ENCODE results near the gene SLC31A1. TPM values are rescaled to one million over a fixed set of nuclear protein-coding genes. Genes with fewer than 3 reads are reported as not detected.

Gene SLC31A1
- total RNA-seq, 1 donor, result 45.2 TPM

GRCh38 chr9:113310538-113310937 is 89.2 kb downstream of the SLC31A1 start:
- TF ChIP-seq CTCF (IDR thresholded peaks at IDR 0.05; ENCODE audit: extremely low read depth, low read depth, low read length), result no peak
- no peaks in the 10 kb centered on the region for H3K27me3 ChIP-seq (ENCODE audit: insufficient read depth, low read length)
- H3K4me1 ChIP-seq (ENCODE audit: insufficient read depth, low read length), result no peaks in the 10 kb centered on the region
- no peaks in the 10 kb centered on the region for H3K36me3 ChIP-seq (ENCODE audit: insufficient read depth, low read length)
- H2AFZ ChIP-seq (ENCODE audit: low read length), result no peak overlapping the region
- no peak for DNase-seq (ENCODE audit: insufficient read length, low spot score, missing footprints)
- H3K27ac ChIP-seq (ENCODE audit: low read depth, low read length), result no peak overlapping the region
- H3K79me2 ChIP-seq (ENCODE audit: insufficient read depth, low read length), result no peaks in the 10 kb centered on the region
- no peak overlapping the region for H3K4me2 ChIP-seq (ENCODE audit: insufficient read depth, low read length)
- H3K9me3 ChIP-seq (ENCODE audit: low read depth, low read length), result no peaks in the 10 kb centered on the region
- H3K4me3 ChIP-seq (ENCODE audit: insufficient read depth, low read length), result no peak overlapping the region
- no peaks in the 10 kb centered on the region for H4K20me1 ChIP-seq (ENCODE audit: insufficient read depth, low read length)

- H3K4me3 ChIP-seq (ENCODE audit: insufficient read depth, low read length), result no peak overlapping the region
- no peak overlapping the region for H2AFZ ChIP-seq (ENCODE audit: low read length)
- no peaks in the 10 kb centered on the region for H3K27me3 ChIP-seq (ENCODE audit: insufficient read depth, low read length)
- H3K4me2 ChIP-seq (ENCODE audit: insufficient read depth, low read length), result no peak overlapping the region
- no peaks in the 10 kb centered on the region for H3K9me3 ChIP-seq (ENCODE audit: low read depth, low read length)
- no peaks in the 10 kb centered on the region for H4K20me1 ChIP-seq (ENCODE audit: insufficient read depth, low read length)
- H3K36me3 ChIP-seq (ENCODE audit: insufficient read depth, low read length), result no peaks in the 10 kb centered on the region
- TF ChIP-seq CTCF (IDR thresholded peaks at IDR 0.05; ENCODE audit: extremely low read depth, low read depth, low read length), result no peak
- no peak for DNase-seq (ENCODE audit: insufficient read length, low spot score, missing footprints)
- H3K4me1 ChIP-seq (ENCODE audit: insufficient read depth, low read length), result no peaks in the 10 kb centered on the region
- H3K27ac ChIP-seq (ENCODE audit: low read depth, low read length), result no peak overlapping the region
- H3K79me2 ChIP-seq (ENCODE audit: insufficient read depth, low read length), result no peaks in the 10 kb centered on the region
Measured at GRCh38 chr9:113311961-113312360, 90.6 kb downstream of the SLC31A1 start.

- Histone ChIP-seq H3K79me2 (ENCODE audit: insufficient read depth, low read length) (no peaks in the 10 kb centered on the region), H3K4me3 (ENCODE audit: insufficient read depth, low read length) (no peak overlapping the region), H4K20me1 (ENCODE audit: insufficient read depth, low read length) (no peaks in the 10 kb centered on the region), H3K4me2 (ENCODE audit: insufficient read depth, low read length) (no peak overlapping the region), H2AFZ (ENCODE audit: low read length) (no peak overlapping the region), H3K4me1 (ENCODE audit: insufficient read depth, low read length) (no peaks in the 10 kb centered on the region), H3K27ac (ENCODE audit: low read depth, low read length) (no peak overlapping the region), H3K9me3 (ENCODE audit: low read depth, low read length) (no peaks in the 10 kb centered on the region), H3K27me3 (ENCODE audit: insufficient read depth, low read length) (no peaks in the 10 kb centered on the region), H3K36me3 (ENCODE audit: insufficient read depth, low read length) (no peaks in the 10 kb centered on the region)
- no peak for DNase-seq (ENCODE audit: insufficient read length, low spot score, missing footprints)
- no peak for TF ChIP-seq CTCF (IDR thresholded peaks at IDR 0.05; ENCODE audit: extremely low read depth, low read depth, low read length)
Measured at GRCh38 chr9:113313261-113313660, 91.9 kb downstream of the SLC31A1 start.

Other genes with a start within 250 kb of the SLC31A1 start
- 7.2 and 7.7 TPM in 2 replicates for gene ZNF883, start 209.4 kb upstream of the SLC31A1 start, total RNA-seq
- gene ZFP37, start 164.8 kb upstream of the SLC31A1 start, total RNA-seq, result 3.2 and 3.3 TPM in 2 replicates
- 23.0 and 24.6 TPM in 2 replicates for gene SLC31A2, start 70.5 kb upstream of the SLC31A1 start, total RNA-seq
- gene FKBP15, start 267 bp upstream of the SLC31A1 start, total RNA-seq, result 29.8 and 31.8 TPM in 2 replicates
- gene CDC26, start 54.0 kb downstream of the SLC31A1 start, total RNA-seq, result 20.9 and 27.9 TPM in 2 replicates
- 18.1 and 21.8 TPM in 2 replicates for gene PRPF4, start 54.1 kb downstream of the SLC31A1 start, total RNA-seq
- gene RNF183, start 81.8 kb downstream of the SLC31A1 start, total RNA-seq, result not detected in 2 replicates
- 1.4 and 2.4 TPM in 2 replicates for gene WDR31, start 118.7 kb downstream of the SLC31A1 start, total RNA-seq
- gene BSPRY, start 128.0 kb downstream of the SLC31A1 start, total RNA-seq, result not detected in 2 replicates
- gene HDHD3, start 155.4 kb downstream of the SLC31A1 start, total RNA-seq, result 7.2 and 15.6 TPM in 2 replicates
- gene ALAD, start 179.7 kb downstream of the SLC31A1 start, total RNA-seq, result 23.9 and 26.8 TPM in 2 replicates
- 30.8 and 34.5 TPM in 2 replicates for gene POLE3, start 189.1 kb downstream of the SLC31A1 start, total RNA-seq
- 0.36 and 0.88 TPM in 2 replicates for gene C9orf43, start 189.2 kb downstream of the SLC31A1 start, total RNA-seq
- 77.4 and 99.3 TPM in 2 replicates for gene RGS3, start 242.2 kb downstream of the SLC31A1 start, total RNA-seq

Data from osteoblast (primary cell).